Muscle layer of colon (tissue), 2 donors: ENCODE results near the gene USP19.

Experiments
- H3K27ac ChIP-seq: one replicate; pipeline ENCODE4 v1.7.0; 2013; ENCODE audit warnings: low read depth, mild to moderate bottlenecking, low read length, moderate library complexity
- H3K27me3 ChIP-seq, 2 donors: one replicate each; pipeline ENCODE4 v1.7.0; 2013; ENCODE audit warnings: low read length in 2 of 2, mild to moderate bottlenecking in 2 of 2; ENCODE audit not compliant: insufficient read depth in 2 of 2, control insufficient read depth in 1 of 2
- H3K36me3 ChIP-seq: one replicate; pipeline ENCODE4 v1.7.0; 2013; ENCODE audit warnings: mild to moderate bottlenecking, low read length; ENCODE audit not compliant: insufficient read depth
- H3K4me1 ChIP-seq: one replicate; pipeline ENCODE4 v1.7.0; 2013; ENCODE audit warnings: mild to moderate bottlenecking, low read length; ENCODE audit not compliant: insufficient read depth
- H3K4me3 ChIP-seq, 2 donors: one replicate each; pipeline ENCODE4 v1.7.0; 2013; ENCODE audit warnings: low read length in 2 of 2, low read depth in 1 of 2, mild to moderate bottlenecking in 1 of 2, moderate library complexity in 1 of 2
- H3K9ac ChIP-seq: one replicate; pipeline ENCODE4 v1.7.0; 2013; ENCODE audit warnings: low read length
- H3K9me3 ChIP-seq: one replicate; pipeline ENCODE4 v1.7.0; 2013; ENCODE audit warnings: mild to moderate bottlenecking, low read length
- donor health status: abdominal sarcoma.
- donor health status: Adenocarcinoma of cecum.

The USP19 gene

GRCh38 chr3:49093853-49094767 is 26.5 kb downstream of the USP19 start, which contains the start of gene QRICH1:
TSS of gene QRICH1 (minus strand) at chr3:49094071. CDS start at chr3:49077017, 17,054 bp downstream.
- Histone ChIP-seq H3K4me3 (peak within 1 kb of the TSS; percentile 66 to 87), H3K27ac (peak within 1 kb of the TSS; percentile 90), H3K9me3 (no peaks in the 10 kb centered on the region), H3K9ac (peak within 1 kb of the TSS; percentile 72), H3K27me3 (no peaks in the 10 kb centered on the region), H3K36me3 (peaks cover 16% of the 10 kb centered on the region), H3K4me1 (peaks cover 31% of the 10 kb centered on the region)

- H3K4me3 ChIP-seq, result peak overlapping the region; percentile 66 to 87
- H3K9ac ChIP-seq, result peak overlapping the region; percentile 72
- H3K9me3 ChIP-seq, result no peaks in the 10 kb centered on the region
- peaks cover 31% of the 10 kb centered on the region for H3K4me1 ChIP-seq
- H3K27ac ChIP-seq, result peak overlapping the region; percentile 90
- H3K27me3 ChIP-seq, result no peaks in the 10 kb centered on the region
- H3K36me3 ChIP-seq, result peaks cover 6% of the 10 kb centered on the region
These were observed 27.4 kb downstream of the USP19 start for GRCh38 chr3:49092938-49093852.

GRCh38 chr3:49081429-49081828 is 39.2 kb downstream of the USP19 start:
- H3K9ac ChIP-seq, result no peak overlapping the region
- no peaks in the 10 kb centered on the region for H3K9me3 ChIP-seq
- H3K27me3 ChIP-seq, result no peaks in the 10 kb centered on the region
- H3K36me3 ChIP-seq, result peaks cover 9% of the 10 kb centered on the region
- H3K27ac ChIP-seq, result no peak overlapping the region
- H3K4me3 ChIP-seq, result no peak overlapping the region
- no peaks in the 10 kb centered on the region for H3K4me1 ChIP-seq

GRCh38 chr3:49079270-49079669 is 41.4 kb downstream of the USP19 start:
- Histone ChIP-seq H3K27me3 (no peaks in the 10 kb centered on the region), H3K27ac (no peak overlapping the region), H3K4me1 (no peaks in the 10 kb centered on the region), H3K36me3 (peaks cover 30% of the 10 kb centered on the region), H3K9ac (no peak overlapping the region), H3K9me3 (no peaks in the 10 kb centered on the region), H3K4me3 (no peak overlapping the region)

- Histone ChIP-seq H3K27ac (no peak overlapping the region), H3K27me3 (no peaks in the 10 kb centered on the region), H3K4me1 (no peaks in the 10 kb centered on the region), H3K36me3 (peaks cover 54% of the 10 kb centered on the region), H3K4me3 (no peak overlapping the region), H3K9me3 (no peaks in the 10 kb centered on the region), H3K9ac (no peak overlapping the region)
These were observed 44.0 kb downstream of the USP19 start for GRCh38 chr3:49076646-49077045.

GRCh38 chr3:49076116-49076515 is 44.5 kb downstream of the USP19 start:
- no peaks in the 10 kb centered on the region for H3K4me1 ChIP-seq
- H3K27me3 ChIP-seq, result no peaks in the 10 kb centered on the region
- H3K9ac ChIP-seq, result no peak overlapping the region
- H3K27ac ChIP-seq, result no peak overlapping the region
- peaks cover 58% of the 10 kb centered on the region for H3K36me3 ChIP-seq
- no peak overlapping the region for H3K4me3 ChIP-seq
- H3K9me3 ChIP-seq, result no peaks in the 10 kb centered on the region
